Glutamatergic neuron (in vitro differentiated cells): ENCODE measurements around the gene RMDN2. TPM values are rescaled to one million over a fixed set of nuclear protein-coding genes. Genes with fewer than 3 reads are reported as not detected.

ENCODE experiments used
- DNase-seq: peaks from one replicate; pipeline ENCODE4 v3.0.0; 2022
- H3K27ac Mint-ChIP-seq: one replicate; pipeline ENCODE4 v1.8.0; 2020; ENCODE audit warnings: mild to moderate bottlenecking, mixed read lengths, inconsistent platforms; ENCODE audit not compliant: unreplicated experiment
- H3K27me3 Mint-ChIP-seq: one replicate; pipeline ENCODE4 v1.8.0; 2020; ENCODE audit warnings: mild to moderate bottlenecking, moderate library complexity, mixed read lengths, inconsistent platforms; ENCODE audit not compliant: unreplicated experiment
- H3K36me3 Mint-ChIP-seq: one replicate; pipeline ENCODE4 v1.8.0; 2020; ENCODE audit warnings: mild to moderate bottlenecking, mixed read lengths, inconsistent platforms; ENCODE audit not compliant: unreplicated experiment
- H3K4me1 Mint-ChIP-seq: one replicate; pipeline ENCODE4 v1.8.0; 2020; ENCODE audit warnings: mild to moderate bottlenecking, low read depth, mixed read lengths, inconsistent platforms; ENCODE audit not compliant: unreplicated experiment
- H3K4me3 Mint-ChIP-seq: one replicate; pipeline ENCODE4 v1.8.0; 2020; ENCODE audit warnings: mild to moderate bottlenecking, mixed read lengths, inconsistent platforms; ENCODE audit not compliant: unreplicated experiment
- H3K9me3 Mint-ChIP-seq: one replicate; pipeline ENCODE4 v1.8.0; 2020; ENCODE audit warnings: mild to moderate bottlenecking, moderate library complexity, mixed read lengths, inconsistent platforms; ENCODE audit not compliant: unreplicated experiment
- CTCF ChIP-seq: fragments of 200-600 bp; sonication (generic); IDR thresholded peaks from one replicate; pipeline ENCODE4 v1.5.0; 2021; ENCODE audit not compliant: partially characterized antibody, unreplicated experiment
- total RNA-seq: library from RNA; stranded (reverse); fragmentation: NEBNext Ultra II Directional; extraction: Animal tissue kit (Norgen Biotek cat#: 25700); gene quantifications from one replicate; pipeline ENCODE4 v1.2.1, GENCODE V29; 2021; ENCODE audit not compliant: unreplicated experiment

RMDN2 gene
- total RNA-seq, 1 donor from 2014 or later, result 5.5 TPM

- DNase-seq, result no peak
- Mint-ChIP-seq H3K9me3 (no peaks in the 10 kb centered on the region), H3K4me3 (no peak overlapping the region), H3K36me3 (no peaks in the 10 kb centered on the region), H3K27ac (no peak overlapping the region), H3K4me1 (no peaks in the 10 kb centered on the region), H3K27me3 (no peaks in the 10 kb centered on the region)
- TF ChIP-seq CTCF, result no peak
These were observed 105.7 kb downstream of the RMDN2 start for GRCh38 chr2:38030635-38031355.

GRCh38 chr2:38032946-38033345 lies 107.9 kb downstream of the RMDN2 start:
- no peaks in the 10 kb centered on the region for H3K36me3 Mint-ChIP-seq
- DNase-seq, result no peak

GRCh38 chr2:38033646-38034045 lies 108.6 kb downstream of the RMDN2 start:
- DNase-seq, result no peak
- H3K27me3 Mint-ChIP-seq, result no peaks in the 10 kb centered on the region
- H3K4me1 Mint-ChIP-seq, result no peaks in the 10 kb centered on the region
- no peak for TF ChIP-seq CTCF
- no peaks in the 10 kb centered on the region for H3K9me3 Mint-ChIP-seq
- no peaks in the 10 kb centered on the region for H3K36me3 Mint-ChIP-seq
- no peak overlapping the region for H3K27ac Mint-ChIP-seq
- H3K4me3 Mint-ChIP-seq, result no peak overlapping the region

More at GRCh38 chr2:38032946-38033345, 107.9 kb downstream of the RMDN2 start:
- H3K27me3 Mint-ChIP-seq, result no peaks in the 10 kb centered on the region
- no peak overlapping the region for H3K4me3 Mint-ChIP-seq
- H3K9me3 Mint-ChIP-seq, result no peaks in the 10 kb centered on the region
- TF ChIP-seq CTCF, result no peak
- no peaks in the 10 kb centered on the region for H3K4me1 Mint-ChIP-seq
- no peak overlapping the region for H3K27ac Mint-ChIP-seq

GRCh38 chr2:38035968-38036367 lies 110.9 kb downstream of the RMDN2 start:
- Mint-ChIP-seq H3K27me3 (no peaks in the 10 kb centered on the region), H3K4me1 (no peaks in the 10 kb centered on the region), H3K4me3 (no peak overlapping the region), H3K27ac (no peak overlapping the region), H3K9me3 (no peaks in the 10 kb centered on the region), H3K36me3 (no peaks in the 10 kb centered on the region)
- TF ChIP-seq CTCF, result no peak
- no peak for DNase-seq

GRCh38 chr2:38037325-38037724 lies 112.2 kb downstream of the RMDN2 start:
- no peaks in the 10 kb centered on the region for H3K27me3 Mint-ChIP-seq
- H3K9me3 Mint-ChIP-seq, result no peaks in the 10 kb centered on the region
- H3K27ac Mint-ChIP-seq, result no peak overlapping the region
- no peaks in the 10 kb centered on the region for H3K4me1 Mint-ChIP-seq
- TF ChIP-seq CTCF, result no peak
- no peaks in the 10 kb centered on the region for H3K36me3 Mint-ChIP-seq
- H3K4me3 Mint-ChIP-seq, result no peak overlapping the region
- no peak for DNase-seq
